GM23338 (cell line): ENCODE data around the gene NRP2. TPM values are rescaled to one million over a fixed set of nuclear protein-coding genes. Genes with fewer than 3 reads are reported as not detected.

Experiments
- ATAC-seq: fragments of 200-7000 bp; cut with Tn5 transposase; 3 replicates; pipeline ENCODE4 v1.9.1; 2020
- DNase-seq: peaks from one replicate; pipeline ENCODE4 v3.0.0-alpha.2; 2015; ENCODE audit warnings: low spot score
- H2AFZ ChIP-seq: fragments of 200-600 bp; sonication (generic); 2 replicates; pipeline ENCODE4 v1.8.0; 2016; ENCODE audit warnings: antibody characterized with exemption, mild to moderate bottlenecking, moderate library complexity
- H3F3A ChIP-seq: fragments of 200-600 bp; sonication (generic); replicated peaks from 2 replicates; pipeline ENCODE4 v1.8.0; 2017; ENCODE audit warnings: antibody characterized with exemption, mixed run types, low read depth
- H3K27ac ChIP-seq: fragments of 200-600 bp; sonication (generic); 2 replicates; pipeline ENCODE4 v1.6.1; 2016; ENCODE audit warnings: low read depth
- H3K27me3 ChIP-seq: fragments of 200-600 bp; sonication (generic); 2 replicates; pipeline ENCODE4 v1.8.0; 2016; ENCODE audit warnings: mild to moderate bottlenecking, mixed run types, moderate library complexity; ENCODE audit not compliant: insufficient read depth
- H3K36me3 ChIP-seq: fragments of 200-600 bp; sonication (generic); 2 replicates; pipeline ENCODE4 v1.8.0; 2016; ENCODE audit warnings: mild to moderate bottlenecking; ENCODE audit not compliant: insufficient read depth
- H3K4me1 ChIP-seq: fragments of 200-600 bp; sonication (generic); 2 replicates; pipeline ENCODE4 v1.8.0; 2016; ENCODE audit warnings: mild to moderate bottlenecking, moderate library complexity; ENCODE audit not compliant: insufficient read depth
- H3K4me2 ChIP-seq: fragments of 200-600 bp; sonication (generic); 2 replicates; pipeline ENCODE4 v1.7.1; 2017; ENCODE audit warnings: mixed run types
- H3K4me3 ChIP-seq: fragments of 200-600 bp; sonication (generic); 2 replicates; pipeline ENCODE4 v1.6.1; 2016; ENCODE audit warnings: mixed run types
- H3K79me2 ChIP-seq: fragments of 200-600 bp; sonication (generic); replicated peaks from 2 replicates; pipeline ENCODE4 v1.8.0; 2017; ENCODE audit warnings: mild to moderate bottlenecking; ENCODE audit not compliant: insufficient read depth
- H3K9me2 ChIP-seq: fragments of 200-600 bp; sonication (generic); 2 replicates; pipeline ENCODE4 v1.8.0; 2017; ENCODE audit not compliant: insufficient read depth
- H4K20me1 ChIP-seq: fragments of 200-600 bp; sonication (generic); replicated peaks from 2 replicates; pipeline ENCODE4 v1.8.0; 2017; ENCODE audit warnings: mild to moderate bottlenecking; ENCODE audit not compliant: insufficient read depth
- H3K27ac Mint-ChIP-seq: 2 replicates; pipeline ENCODE4 v1.8.0; 2020; ENCODE audit warnings: inconsistent platforms, mild to moderate bottlenecking, moderate library complexity, mixed read lengths
- H3K27me3 Mint-ChIP-seq: 3 replicates; pipeline ENCODE4 v1.8.0; 2022; ENCODE audit warnings: low read depth, mild to moderate bottlenecking, moderate library complexity, mixed read lengths, inconsistent platforms; ENCODE audit not compliant: insufficient read depth, poor library complexity
- H3K36me3 Mint-ChIP-seq: 3 replicates; pipeline ENCODE4 v1.8.0; 2021; ENCODE audit warnings: low read depth, mild to moderate bottlenecking, inconsistent platforms, moderate library complexity, mixed read lengths
- H3K4me1 Mint-ChIP-seq: 3 replicates; pipeline ENCODE4 v1.8.0; 2020; ENCODE audit warnings: mild to moderate bottlenecking, inconsistent platforms, mixed read lengths
- H3K4me3 Mint-ChIP-seq: 3 replicates; pipeline ENCODE4 v1.8.0; 2021; ENCODE audit warnings: moderate library complexity, mild to moderate bottlenecking, inconsistent platforms, mixed read lengths
- H3K9me3 Mint-ChIP-seq: 3 replicates; pipeline ENCODE4 v1.8.0; 2020; ENCODE audit warnings: moderate library complexity, mild to moderate bottlenecking, inconsistent platforms, mixed read lengths
- CREB1 ChIP-seq: fragments of 250-450 bp; sonication (Bioruptor Pico); IDR thresholded peaks from 2 replicates; pipeline ENCODE4 v1.5.0; 2020; ENCODE audit warnings: low read depth, mild to moderate bottlenecking, moderate library complexity
- EZH2 ChIP-seq: fragments of 200-600 bp; sonication (generic); IDR thresholded peaks from one replicate; pipeline ENCODE4 v1.8.0; 2017; ENCODE audit warnings: antibody characterized with exemption, mild to moderate bottlenecking, low read depth; ENCODE audit not compliant: unreplicated experiment
- JUNB ChIP-seq: IDR thresholded peaks from one replicate; pipeline ENCODE4 v1.6.1; 2016; ENCODE audit warnings: antibody characterized with exemption; ENCODE audit not compliant: unreplicated experiment
- POLR2AphosphoS5 ChIP-seq: IDR thresholded peaks from 2 replicates; pipeline ENCODE4 v1.6.1; 2016; ENCODE audit warnings: antibody characterized with exemption, low read depth
- ZNF114 ChIP-seq: fragments of 250-450 bp; sonication (Bioruptor Pico); IDR thresholded peaks from 2 replicates; pipeline ENCODE4 v1.5.0; 2020; ENCODE audit warnings: mild to moderate bottlenecking, moderate library complexity
- ZNF331 ChIP-seq: fragments of 250-450 bp; sonication (Bioruptor Pico); IDR thresholded peaks from 2 replicates; pipeline ENCODE4 v1.5.0; 2020; ENCODE audit warnings: low read depth, mild to moderate bottlenecking, moderate library complexity
- polyA plus RNA-seq: library from polyadenylated mRNA; unstranded; fragments of >200 nt; fragmentation: Nextera tagmentation; extraction: Ambion mirVana; gene quantifications from 2 replicates; pipeline ENCODE4 v1.2.1, GENCODE V29; 2016
- total RNA-seq: library from RNA; depleted of rRNA; stranded (reverse); fragments of >200 nt; shearing (Covaris generic); gene quantifications from 2 replicates; pipeline ENCODE4 v1.2.3, GENCODE V29; 2014
- TF ChIP-seq, protein P1 (sequence below): IDR thresholded peaks from one replicate; pipeline ENCODE4 v1.6.1; 2018; ENCODE audit warnings: antibody characterized with exemption; ENCODE audit not compliant: unreplicated experiment
- TF ChIP-seq, protein P2 (sequence below): IDR thresholded peaks from 2 replicates; pipeline ENCODE4 v1.6.1; 2016; ENCODE audit warnings: antibody characterized with exemption
- TF ChIP-seq, protein P3 (sequence below), 2 experiments: fragments of 200-600 bp in 1 of 2; sonication (generic) in 1 of 2; conservative IDR thresholded peaks; 2 replicates each; pipeline versions ENCODE4 v1.5.1 to v1.6.1; 2016 to 2017; ENCODE audit warnings: antibody characterized with exemption in 2 of 2, low read depth in 2 of 2, mild to moderate bottlenecking in 2 of 2, moderate library complexity in 1 of 2
- TF ChIP-seq, protein P4 (sequence below): fragments of 250-450 bp; sonication (Bioruptor Pico); IDR thresholded peaks from 2 replicates; pipeline ENCODE4 v1.5.0; 2020; ENCODE audit warnings: mild to moderate bottlenecking, moderate library complexity

The NRP2 gene
- total and polyA plus RNA-seq, 2 experiments from 2014 or later: 18.4 to 22.0 TPM

DNA sequence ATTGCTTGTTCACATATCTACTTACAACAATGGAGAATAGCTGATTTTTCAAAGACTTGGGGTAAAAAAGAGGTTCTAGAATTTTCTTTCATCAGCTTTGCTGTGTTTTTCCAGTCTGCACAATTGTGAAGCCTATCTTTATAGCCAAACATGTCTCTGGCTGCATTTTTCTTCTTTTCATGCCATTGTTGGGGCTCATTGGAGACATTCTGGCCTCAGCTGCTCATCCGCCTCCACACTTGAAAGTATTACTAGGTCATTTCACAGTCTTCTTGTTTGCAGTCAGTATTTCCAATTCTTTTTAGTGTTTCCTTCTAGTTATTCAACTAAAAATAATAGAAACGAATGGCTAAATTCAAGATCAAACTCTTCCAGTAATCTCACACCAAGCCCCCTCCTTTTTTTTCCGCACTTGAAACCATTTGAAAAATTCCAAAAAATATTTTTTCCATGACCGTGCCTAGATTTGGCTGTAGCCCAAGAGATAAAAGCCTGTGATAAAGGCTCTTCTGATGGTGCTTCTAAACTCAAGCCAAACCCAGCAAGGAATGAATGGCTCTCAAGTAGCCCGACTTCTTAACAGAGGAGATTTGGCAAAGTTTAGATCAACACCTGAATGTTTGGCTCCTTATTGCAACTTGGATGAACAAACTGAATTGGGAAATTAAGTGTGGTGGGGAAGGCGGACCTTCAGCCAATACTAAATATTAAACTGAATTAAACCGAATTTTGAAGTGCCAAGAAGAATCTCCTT is 103.4 kb downstream of the NRP2 start (continued):
- TF ChIP-seq, protein P1, sequence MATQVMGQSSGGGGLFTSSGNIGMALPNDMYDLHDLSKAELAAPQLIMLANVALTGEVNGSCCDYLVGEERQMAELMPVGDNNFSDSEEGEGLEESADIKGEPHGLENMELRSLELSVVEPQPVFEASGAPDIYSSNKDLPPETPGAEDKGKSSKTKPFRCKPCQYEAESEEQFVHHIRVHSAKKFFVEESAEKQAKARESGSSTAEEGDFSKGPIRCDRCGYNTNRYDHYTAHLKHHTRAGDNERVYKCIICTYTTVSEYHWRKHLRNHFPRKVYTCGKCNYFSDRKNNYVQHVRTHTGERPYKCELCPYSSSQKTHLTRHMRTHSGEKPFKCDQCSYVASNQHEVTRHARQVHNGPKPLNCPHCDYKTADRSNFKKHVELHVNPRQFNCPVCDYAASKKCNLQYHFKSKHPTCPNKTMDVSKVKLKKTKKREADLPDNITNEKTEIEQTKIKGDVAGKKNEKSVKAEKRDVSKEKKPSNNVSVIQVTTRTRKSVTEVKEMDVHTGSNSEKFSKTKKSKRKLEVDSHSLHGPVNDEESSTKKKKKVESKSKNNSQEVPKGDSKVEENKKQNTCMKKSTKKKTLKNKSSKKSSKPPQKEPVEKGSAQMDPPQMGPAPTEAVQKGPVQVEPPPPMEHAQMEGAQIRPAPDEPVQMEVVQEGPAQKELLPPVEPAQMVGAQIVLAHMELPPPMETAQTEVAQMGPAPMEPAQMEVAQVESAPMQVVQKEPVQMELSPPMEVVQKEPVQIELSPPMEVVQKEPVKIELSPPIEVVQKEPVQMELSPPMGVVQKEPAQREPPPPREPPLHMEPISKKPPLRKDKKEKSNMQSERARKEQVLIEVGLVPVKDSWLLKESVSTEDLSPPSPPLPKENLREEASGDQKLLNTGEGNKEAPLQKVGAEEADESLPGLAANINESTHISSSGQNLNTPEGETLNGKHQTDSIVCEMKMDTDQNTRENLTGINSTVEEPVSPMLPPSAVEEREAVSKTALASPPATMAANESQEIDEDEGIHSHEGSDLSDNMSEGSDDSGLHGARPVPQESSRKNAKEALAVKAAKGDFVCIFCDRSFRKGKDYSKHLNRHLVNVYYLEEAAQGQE: no peak
- TF ChIP-seq, protein P2, sequence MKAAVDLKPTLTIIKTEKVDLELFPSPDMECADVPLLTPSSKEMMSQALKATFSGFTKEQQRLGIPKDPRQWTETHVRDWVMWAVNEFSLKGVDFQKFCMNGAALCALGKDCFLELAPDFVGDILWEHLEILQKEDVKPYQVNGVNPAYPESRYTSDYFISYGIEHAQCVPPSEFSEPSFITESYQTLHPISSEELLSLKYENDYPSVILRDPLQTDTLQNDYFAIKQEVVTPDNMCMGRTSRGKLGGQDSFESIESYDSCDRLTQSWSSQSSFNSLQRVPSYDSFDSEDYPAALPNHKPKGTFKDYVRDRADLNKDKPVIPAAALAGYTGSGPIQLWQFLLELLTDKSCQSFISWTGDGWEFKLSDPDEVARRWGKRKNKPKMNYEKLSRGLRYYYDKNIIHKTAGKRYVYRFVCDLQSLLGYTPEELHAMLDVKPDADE: no peak

GRCh38 chr2:205786976-205787375 is 104.7 kb downstream of the NRP2 start:
- H3K9me3 Mint-ChIP-seq: no peaks in the 10 kb centered on the region; the same call in 2 of the 3 replicates
- no peak overlapping the region for H3K4me2 ChIP-seq
- no peaks in the 10 kb centered on the region for H3F3A ChIP-seq
- no peak overlapping the region for H3K27ac ChIP-seq
- no peaks in the 10 kb centered on the region for H3K36me3 ChIP-seq
- no peak overlapping the region for H3K27ac Mint-ChIP-seq
- H3K4me1 ChIP-seq: no peaks in the 10 kb centered on the region
- no peaks in the 10 kb centered on the region; the same call in 2 of the 3 replicates for H3K4me1 Mint-ChIP-seq
- no peaks in the 10 kb centered on the region for H3K36me3 Mint-ChIP-seq
- ATAC-seq (no peak), DNase-seq (no peak)
- no peaks in the 10 kb centered on the region for H4K20me1 ChIP-seq
- no peak overlapping the region for H3K4me3 ChIP-seq
- peaks cover 2% of the 10 kb centered on the region for H3K27me3 Mint-ChIP-seq
- H3K4me3 Mint-ChIP-seq: no peak overlapping the region
- no peaks in the 10 kb centered on the region for H3K79me2 ChIP-seq
- peaks cover 11% of the 10 kb centered on the region; the same call in 1 of the 2 replicates for H3K9me2 ChIP-seq
- H2AFZ ChIP-seq: no peak overlapping the region
- no peaks in the 10 kb centered on the region for H3K27me3 ChIP-seq
- TF ChIP-seq, protein P2: no peak
- TF ChIP-seq, protein P3, sequence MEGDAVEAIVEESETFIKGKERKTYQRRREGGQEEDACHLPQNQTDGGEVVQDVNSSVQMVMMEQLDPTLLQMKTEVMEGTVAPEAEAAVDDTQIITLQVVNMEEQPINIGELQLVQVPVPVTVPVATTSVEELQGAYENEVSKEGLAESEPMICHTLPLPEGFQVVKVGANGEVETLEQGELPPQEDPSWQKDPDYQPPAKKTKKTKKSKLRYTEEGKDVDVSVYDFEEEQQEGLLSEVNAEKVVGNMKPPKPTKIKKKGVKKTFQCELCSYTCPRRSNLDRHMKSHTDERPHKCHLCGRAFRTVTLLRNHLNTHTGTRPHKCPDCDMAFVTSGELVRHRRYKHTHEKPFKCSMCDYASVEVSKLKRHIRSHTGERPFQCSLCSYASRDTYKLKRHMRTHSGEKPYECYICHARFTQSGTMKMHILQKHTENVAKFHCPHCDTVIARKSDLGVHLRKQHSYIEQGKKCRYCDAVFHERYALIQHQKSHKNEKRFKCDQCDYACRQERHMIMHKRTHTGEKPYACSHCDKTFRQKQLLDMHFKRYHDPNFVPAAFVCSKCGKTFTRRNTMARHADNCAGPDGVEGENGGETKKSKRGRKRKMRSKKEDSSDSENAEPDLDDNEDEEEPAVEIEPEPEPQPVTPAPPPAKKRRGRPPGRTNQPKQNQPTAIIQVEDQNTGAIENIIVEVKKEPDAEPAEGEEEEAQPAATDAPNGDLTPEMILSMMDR (conservative IDR thresholded peaks at IDR 0.05; ENCODE audit: low read depth in 2 of 2): no peak
- TF ChIP-seq EZH2 (no peak), JUNB (no peak), POLR2AphosphoS5 (no peak), CREB1 (CRISPR knock-in tag) (no peak), ZNF114 (CRISPR knock-in tag) (no peak), ZNF331 (no peak)
- TF ChIP-seq, protein P4, sequence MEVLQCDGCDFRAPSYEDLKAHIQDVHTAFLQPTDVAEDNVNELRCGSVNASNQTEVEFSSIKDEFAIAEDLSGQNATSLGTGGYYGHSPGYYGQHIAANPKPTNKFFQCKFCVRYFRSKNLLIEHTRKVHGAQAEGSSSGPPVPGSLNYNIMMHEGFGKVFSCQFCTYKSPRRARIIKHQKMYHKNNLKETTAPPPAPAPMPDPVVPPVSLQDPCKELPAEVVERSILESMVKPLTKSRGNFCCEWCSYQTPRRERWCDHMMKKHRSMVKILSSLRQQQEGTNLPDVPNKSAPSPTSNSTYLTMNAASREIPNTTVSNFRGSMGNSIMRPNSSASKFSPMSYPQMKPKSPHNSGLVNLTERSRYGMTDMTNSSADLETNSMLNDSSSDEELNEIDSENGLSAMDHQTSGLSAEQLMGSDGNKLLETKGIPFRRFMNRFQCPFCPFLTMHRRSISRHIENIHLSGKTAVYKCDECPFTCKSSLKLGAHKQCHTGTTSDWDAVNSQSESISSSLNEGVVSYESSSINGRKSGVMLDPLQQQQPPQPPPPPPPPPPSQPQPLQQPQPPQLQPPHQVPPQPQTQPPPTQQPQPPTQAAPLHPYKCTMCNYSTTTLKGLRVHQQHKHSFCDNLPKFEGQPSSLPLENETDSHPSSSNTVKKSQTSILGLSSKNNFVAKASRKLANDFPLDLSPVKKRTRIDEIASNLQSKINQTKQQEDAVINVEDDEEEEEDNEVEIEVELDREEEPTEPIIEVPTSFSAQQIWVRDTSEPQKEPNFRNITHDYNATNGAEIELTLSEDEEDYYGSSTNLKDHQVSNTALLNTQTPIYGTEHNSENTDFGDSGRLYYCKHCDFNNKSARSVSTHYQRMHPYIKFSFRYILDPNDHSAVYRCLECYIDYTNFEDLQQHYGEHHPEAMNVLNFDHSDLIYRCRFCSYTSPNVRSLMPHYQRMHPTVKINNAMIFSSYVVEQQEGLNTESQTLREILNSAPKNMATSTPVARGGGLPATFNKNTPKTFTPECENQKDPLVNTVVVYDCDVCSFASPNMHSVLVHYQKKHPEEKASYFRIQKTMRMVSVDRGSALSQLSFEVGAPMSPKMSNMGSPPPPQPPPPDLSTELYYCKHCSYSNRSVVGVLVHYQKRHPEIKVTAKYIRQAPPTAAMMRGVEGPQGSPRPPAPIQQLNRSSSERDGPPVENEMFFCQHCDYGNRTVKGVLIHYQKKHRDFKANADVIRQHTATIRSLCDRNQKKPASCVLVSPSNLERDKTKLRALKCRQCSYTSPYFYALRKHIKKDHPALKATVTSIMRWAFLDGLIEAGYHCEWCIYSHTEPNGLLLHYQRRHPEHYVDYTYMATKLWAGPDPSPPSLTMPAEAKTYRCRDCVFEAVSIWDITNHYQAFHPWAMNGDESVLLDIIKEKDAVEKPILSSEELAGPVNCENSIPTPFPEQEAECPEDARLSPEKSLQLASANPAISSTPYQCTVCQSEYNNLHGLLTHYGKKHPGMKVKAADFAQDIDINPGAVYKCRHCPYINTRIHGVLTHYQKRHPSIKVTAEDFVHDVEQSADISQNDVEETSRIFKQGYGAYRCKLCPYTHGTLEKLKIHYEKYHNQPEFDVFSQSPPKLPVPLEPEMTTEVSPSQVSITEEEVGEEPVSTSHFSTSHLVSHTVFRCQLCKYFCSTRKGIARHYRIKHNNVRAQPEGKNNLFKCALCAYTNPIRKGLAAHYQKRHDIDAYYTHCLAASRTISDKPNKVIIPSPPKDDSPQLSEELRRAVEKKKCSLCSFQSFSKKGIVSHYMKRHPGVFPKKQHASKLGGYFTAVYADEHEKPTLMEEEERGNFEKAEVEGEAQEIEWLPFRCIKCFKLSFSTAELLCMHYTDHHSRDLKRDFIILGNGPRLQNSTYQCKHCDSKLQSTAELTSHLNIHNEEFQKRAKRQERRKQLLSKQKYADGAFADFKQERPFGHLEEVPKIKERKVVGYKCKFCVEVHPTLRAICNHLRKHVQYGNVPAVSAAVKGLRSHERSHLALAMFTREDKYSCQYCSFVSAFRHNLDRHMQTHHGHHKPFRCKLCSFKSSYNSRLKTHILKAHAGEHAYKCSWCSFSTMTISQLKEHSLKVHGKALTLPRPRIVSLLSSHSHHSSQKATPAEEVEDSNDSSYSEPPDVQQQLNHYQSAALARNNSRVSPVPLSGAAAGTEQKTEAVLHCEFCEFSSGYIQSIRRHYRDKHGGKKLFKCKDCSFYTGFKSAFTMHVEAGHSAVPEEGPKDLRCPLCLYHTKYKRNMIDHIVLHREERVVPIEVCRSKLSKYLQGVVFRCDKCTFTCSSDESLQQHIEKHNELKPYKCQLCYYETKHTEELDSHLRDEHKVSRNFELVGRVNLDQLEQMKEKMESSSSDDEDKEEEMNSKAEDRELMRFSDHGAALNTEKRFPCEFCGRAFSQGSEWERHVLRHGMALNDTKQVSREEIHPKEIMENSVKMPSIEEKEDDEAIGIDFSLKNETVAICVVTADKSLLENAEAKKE (CRISPR knock-in tag): no peak
